ENCODE results near the gene TRAM2. TPM values are rescaled to one million over a fixed set of nuclear protein-coding genes. Genes with fewer than 3 reads are reported as not detected.

Gene TRAM2
- total and polyA plus RNA-seq, 4 donors = 7.3 to 20.3 (median 13.0) TPM

DNA sequence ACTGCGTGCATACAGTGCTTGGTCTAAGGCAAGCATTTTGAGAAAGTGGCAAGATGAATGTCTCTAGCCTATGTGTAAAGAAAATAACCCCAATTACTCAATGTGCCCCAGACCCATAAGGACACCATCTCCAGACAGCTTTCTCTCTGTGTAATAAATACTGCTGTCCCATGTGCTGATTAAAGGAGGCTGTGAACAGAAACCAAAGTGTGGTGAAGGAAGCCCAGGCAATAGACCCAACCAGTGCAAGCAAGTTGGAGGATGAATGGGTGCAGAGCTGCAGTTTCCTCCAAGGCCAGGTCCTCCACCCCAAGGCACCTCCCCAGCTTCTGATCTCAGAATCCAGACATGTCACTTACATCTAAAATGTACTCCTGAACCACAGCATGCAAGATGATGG, 60.6 kb downstream of the TRAM2 start:
- Histone ChIP-seq H3K27ac (ENCODE audit: low read depth in 1 of 2, low read length in 2 of 2) (no peak overlapping the region), H3K9me3 (ENCODE audit: control insufficient read depth in 4 of 4, low read length in 3 of 4) (no peaks in the 10 kb centered on the region), H3K27me3 (ENCODE audit: control insufficient read depth in 4 of 4, insufficient read depth in 4 of 4, low read length in 3 of 4) (no peaks in the 10 kb centered on the region), H3K4me1 (ENCODE audit: control insufficient read depth in 4 of 4, insufficient read depth in 4 of 4, low read length in 3 of 4) (peaks cover 10 to 37% (median 17%) of the 10 kb centered on the region in 4 donors), H3K9ac (ENCODE audit: low read depth in 1 of 2, low read length in 2 of 2) (no peak overlapping the region), H3K36me3 (ENCODE audit: control insufficient read depth in 4 of 4, insufficient read depth in 3 of 4, low read depth in 1 of 4, low read length in 3 of 4) (peaks cover 2 to 11% (median 3%) of the 10 kb centered on the region in 4 donors), H3K4me3 (ENCODE audit: low read depth in 1 of 3, low read length in 3 of 3) (no peak overlapping the region)
- no peak for DNase-seq (ENCODE audit: low spot score)
- WGBS = 98% methylated on average over 1 of the region's 1 CpG
- TF ChIP-seq, protein P1, sequence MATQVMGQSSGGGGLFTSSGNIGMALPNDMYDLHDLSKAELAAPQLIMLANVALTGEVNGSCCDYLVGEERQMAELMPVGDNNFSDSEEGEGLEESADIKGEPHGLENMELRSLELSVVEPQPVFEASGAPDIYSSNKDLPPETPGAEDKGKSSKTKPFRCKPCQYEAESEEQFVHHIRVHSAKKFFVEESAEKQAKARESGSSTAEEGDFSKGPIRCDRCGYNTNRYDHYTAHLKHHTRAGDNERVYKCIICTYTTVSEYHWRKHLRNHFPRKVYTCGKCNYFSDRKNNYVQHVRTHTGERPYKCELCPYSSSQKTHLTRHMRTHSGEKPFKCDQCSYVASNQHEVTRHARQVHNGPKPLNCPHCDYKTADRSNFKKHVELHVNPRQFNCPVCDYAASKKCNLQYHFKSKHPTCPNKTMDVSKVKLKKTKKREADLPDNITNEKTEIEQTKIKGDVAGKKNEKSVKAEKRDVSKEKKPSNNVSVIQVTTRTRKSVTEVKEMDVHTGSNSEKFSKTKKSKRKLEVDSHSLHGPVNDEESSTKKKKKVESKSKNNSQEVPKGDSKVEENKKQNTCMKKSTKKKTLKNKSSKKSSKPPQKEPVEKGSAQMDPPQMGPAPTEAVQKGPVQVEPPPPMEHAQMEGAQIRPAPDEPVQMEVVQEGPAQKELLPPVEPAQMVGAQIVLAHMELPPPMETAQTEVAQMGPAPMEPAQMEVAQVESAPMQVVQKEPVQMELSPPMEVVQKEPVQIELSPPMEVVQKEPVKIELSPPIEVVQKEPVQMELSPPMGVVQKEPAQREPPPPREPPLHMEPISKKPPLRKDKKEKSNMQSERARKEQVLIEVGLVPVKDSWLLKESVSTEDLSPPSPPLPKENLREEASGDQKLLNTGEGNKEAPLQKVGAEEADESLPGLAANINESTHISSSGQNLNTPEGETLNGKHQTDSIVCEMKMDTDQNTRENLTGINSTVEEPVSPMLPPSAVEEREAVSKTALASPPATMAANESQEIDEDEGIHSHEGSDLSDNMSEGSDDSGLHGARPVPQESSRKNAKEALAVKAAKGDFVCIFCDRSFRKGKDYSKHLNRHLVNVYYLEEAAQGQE (IDR thresholded peaks at IDR 0.05) = no peak
- TF ChIP-seq RXRA (IDR thresholded peaks at IDR 0.05) (no peak), HNF4G (IDR thresholded peaks at IDR 0.05) (no peak), RAD21 (IDR thresholded peaks at IDR 0.05) (no peak), JUND (IDR thresholded peaks at IDR 0.05) (no peak), YY1 (IDR thresholded peaks at IDR 0.05) (no peak), SP1 (IDR thresholded peaks at IDR 0.05) (no peak), EGR1 (IDR thresholded peaks at IDR 0.05; ENCODE audit: low read depth in 2 of 2) (no peak), FOXA2 (IDR thresholded peaks at IDR 0.05) (no peak)
- TF ChIP-seq, protein P2, sequence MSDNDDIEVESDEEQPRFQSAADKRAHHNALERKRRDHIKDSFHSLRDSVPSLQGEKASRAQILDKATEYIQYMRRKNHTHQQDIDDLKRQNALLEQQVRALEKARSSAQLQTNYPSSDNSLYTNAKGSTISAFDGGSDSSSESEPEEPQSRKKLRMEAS (IDR thresholded peaks at IDR 0.05) = no peak
- TF ChIP-seq, protein P3, sequence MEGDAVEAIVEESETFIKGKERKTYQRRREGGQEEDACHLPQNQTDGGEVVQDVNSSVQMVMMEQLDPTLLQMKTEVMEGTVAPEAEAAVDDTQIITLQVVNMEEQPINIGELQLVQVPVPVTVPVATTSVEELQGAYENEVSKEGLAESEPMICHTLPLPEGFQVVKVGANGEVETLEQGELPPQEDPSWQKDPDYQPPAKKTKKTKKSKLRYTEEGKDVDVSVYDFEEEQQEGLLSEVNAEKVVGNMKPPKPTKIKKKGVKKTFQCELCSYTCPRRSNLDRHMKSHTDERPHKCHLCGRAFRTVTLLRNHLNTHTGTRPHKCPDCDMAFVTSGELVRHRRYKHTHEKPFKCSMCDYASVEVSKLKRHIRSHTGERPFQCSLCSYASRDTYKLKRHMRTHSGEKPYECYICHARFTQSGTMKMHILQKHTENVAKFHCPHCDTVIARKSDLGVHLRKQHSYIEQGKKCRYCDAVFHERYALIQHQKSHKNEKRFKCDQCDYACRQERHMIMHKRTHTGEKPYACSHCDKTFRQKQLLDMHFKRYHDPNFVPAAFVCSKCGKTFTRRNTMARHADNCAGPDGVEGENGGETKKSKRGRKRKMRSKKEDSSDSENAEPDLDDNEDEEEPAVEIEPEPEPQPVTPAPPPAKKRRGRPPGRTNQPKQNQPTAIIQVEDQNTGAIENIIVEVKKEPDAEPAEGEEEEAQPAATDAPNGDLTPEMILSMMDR (IDR thresholded peaks at IDR 0.05; ENCODE audit: low read depth, low read length, missing input control) = no peak
- TF ChIP-seq, protein P4, sequence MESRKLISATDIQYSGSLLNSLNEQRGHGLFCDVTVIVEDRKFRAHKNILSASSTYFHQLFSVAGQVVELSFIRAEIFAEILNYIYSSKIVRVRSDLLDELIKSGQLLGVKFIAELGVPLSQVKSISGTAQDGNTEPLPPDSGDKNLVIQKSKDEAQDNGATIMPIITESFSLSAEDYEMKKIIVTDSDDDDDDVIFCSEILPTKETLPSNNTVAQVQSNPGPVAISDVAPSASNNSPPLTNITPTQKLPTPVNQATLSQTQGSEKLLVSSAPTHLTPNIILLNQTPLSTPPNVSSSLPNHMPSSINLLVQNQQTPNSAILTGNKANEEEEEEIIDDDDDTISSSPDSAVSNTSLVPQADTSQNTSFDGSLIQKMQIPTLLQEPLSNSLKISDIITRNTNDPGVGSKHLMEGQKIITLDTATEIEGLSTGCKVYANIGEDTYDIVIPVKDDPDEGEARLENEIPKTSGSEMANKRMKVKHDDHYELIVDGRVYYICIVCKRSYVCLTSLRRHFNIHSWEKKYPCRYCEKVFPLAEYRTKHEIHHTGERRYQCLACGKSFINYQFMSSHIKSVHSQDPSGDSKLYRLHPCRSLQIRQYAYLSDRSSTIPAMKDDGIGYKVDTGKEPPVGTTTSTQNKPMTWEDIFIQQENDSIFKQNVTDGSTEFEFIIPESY (IDR thresholded peaks at IDR 0.05) = no peak

DNA sequence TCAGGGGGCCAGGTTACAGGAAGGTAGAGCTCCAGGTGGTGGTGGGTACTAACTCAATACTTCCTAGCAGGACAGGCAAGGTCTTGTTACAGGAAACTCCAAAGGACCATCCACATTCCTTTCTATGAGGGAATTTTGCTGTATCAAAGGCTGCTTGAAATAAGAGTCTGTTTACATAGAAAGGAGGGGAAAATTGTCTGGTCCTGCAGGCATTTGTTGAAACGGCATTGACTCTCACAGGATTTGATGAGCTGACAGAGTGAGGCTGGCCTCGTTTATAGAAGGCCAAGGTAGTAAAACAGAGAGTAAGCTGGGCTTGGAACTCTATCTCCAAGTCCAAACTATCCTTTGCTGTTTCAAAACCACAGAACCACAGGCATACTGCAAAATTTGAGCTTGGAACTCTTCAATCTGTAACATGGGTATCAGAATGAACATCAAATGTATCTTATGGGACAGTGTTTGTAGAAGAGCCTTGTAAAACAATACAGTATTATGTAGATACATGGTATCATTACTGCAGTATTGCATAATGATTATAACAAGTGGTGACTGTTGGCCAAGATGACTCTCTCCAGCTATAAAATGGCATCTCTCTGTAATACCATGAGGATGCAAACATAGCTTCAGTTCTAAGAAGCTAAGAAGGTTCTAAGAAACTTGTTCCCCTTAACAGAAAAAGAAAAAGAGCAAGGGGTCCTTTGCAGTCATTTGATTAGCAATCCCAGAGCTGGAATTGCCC, 61.5 kb downstream of the TRAM2 start:
- Histone ChIP-seq H3K4me1 (ENCODE audit: control insufficient read depth in 4 of 4, insufficient read depth in 4 of 4, low read length in 3 of 4) (peaks cover 5 to 33% (median 13%) of the 10 kb centered on the region in 4 donors), H3K36me3 (ENCODE audit: control insufficient read depth in 4 of 4, insufficient read depth in 3 of 4, low read depth in 1 of 4, low read length in 3 of 4) (peaks cover 2 to 11% (median 3%) of the 10 kb centered on the region in 4 donors), H3K9ac (ENCODE audit: low read depth in 1 of 2, low read length in 2 of 2) (no peak overlapping the region), H3K27me3 (ENCODE audit: control insufficient read depth in 4 of 4, insufficient read depth in 4 of 4, low read length in 3 of 4) (no peaks in the 10 kb centered on the region), H3K9me3 (ENCODE audit: control insufficient read depth in 4 of 4, low read length in 3 of 4) (no peaks in the 10 kb centered on the region), H3K4me3 (ENCODE audit: low read depth in 1 of 3, low read length in 3 of 3) (no peak overlapping the region), H3K27ac (ENCODE audit: low read depth in 1 of 2, low read length in 2 of 2) (no peak overlapping the region)
- 85% methylated on average over 2 of the region's 2 CpGs for WGBS
- no peak for DNase-seq (ENCODE audit: low spot score)
- TF ChIP-seq HNF4A (conservative IDR thresholded peaks at IDR 0.05) (no peak), RAD21 (IDR thresholded peaks at IDR 0.05) (no peak), SP1 (IDR thresholded peaks at IDR 0.05) (no peak), FOXA1 (IDR thresholded peaks at IDR 0.05) (no peak), EGR1 (IDR thresholded peaks at IDR 0.05; ENCODE audit: low read depth in 2 of 2) (no peak), JUND (IDR thresholded peaks at IDR 0.05) (no peak), YY1 (IDR thresholded peaks at IDR 0.05) (no peak)
- TF ChIP-seq, protein P2 (IDR thresholded peaks at IDR 0.05) = no peak
- TF ChIP-seq, protein P4 (IDR thresholded peaks at IDR 0.05) = no peak

Measured in liver (tissue), 9 donors.